HG03342 (cell line): Measurements from ENCODE around the gene MYL4.
"Not testable (repeated sequence)": the region's sequence is repeated elsewhere in the genome, so short reads cannot be mapped to it uniquely, and the experiment has no call there.

Experiments
- ATAC-seq: cut with Tn5 transposase; IDR thresholded peaks from one replicate; pipeline ENCODE4 v1.9.1; 2021; ENCODE audit warnings: mild to moderate bottlenecking, moderate library complexity; ENCODE audit not compliant: unreplicated experiment

MYL4 gene

DNA sequence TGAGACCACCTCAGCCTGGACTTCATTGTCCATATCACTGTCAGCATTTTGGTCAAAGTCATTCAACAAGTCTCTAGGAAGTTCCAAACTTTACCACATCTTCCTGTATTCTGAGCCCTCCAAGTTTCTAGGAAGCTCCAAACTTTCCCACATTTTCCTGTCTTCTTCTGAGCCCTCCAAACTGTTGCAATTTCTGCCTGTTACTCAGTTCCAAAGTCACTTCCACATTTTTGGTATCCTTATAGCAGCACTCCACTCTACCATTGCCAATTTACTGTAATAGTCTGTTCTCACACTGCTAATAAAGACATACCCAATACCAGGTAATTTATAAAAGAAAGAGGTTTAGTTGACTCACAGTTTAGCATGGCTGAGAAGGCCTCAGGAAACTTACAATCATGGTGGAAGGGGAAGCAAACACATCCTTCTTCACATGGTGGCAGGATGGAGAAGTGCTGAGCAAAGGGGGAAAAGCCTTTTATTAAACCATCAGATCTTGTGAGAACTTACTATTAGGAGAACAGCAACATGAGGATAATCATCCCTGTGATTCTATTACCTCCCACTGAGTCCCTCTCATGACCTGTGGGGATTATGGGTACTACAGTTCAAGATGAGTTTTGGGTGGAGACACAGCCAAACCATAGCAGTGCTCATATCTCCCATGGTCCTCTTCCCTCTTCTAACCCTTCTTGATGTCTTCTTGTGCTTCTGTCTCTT lies 60.6 kb downstream of the MYL4 start:
- ATAC-seq: not testable (repeated sequence)

- ATAC-seq: no peak
These were observed 62.0 kb downstream of the MYL4 start for GRCh38 chr17:47270946-47271705.

DNA sequence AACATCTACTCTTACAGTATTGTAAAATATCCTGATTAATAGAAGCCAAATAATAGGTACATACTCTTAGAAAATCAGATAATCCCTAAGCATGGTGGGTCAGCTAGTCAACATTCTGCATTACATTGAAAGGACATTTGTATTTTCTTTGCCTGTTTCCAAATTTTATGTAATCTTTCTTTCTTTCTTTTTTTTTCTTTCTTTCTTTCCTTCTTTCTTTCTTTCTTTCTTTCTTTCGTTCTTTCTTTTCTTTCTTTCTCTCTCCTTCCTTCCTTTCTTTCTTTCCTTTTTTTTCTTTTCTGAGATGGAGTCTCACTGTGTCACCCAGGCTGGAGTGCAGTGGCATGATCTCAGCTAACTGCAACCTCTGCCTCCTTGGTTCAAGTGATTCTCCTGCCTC lies 63.3 kb downstream of the MYL4 start:
- ATAC-seq: no peak

GRCh38 chr17:47273245-47273644 lies 64.1 kb downstream of the MYL4 start:
- ATAC-seq: no peak
